Activated T-cell treated with anti-CD3 and anti-CD28 coated beads for 1 hour (primary cell): Measurements from ENCODE around the gene UQCR11.
A peak's percentile ranks its signal among the peaks of the same experiment; 100 is the strongest.
"Not testable (repeated sequence)": the region's sequence is repeated elsewhere in the genome, so short reads cannot be mapped to it uniquely, and the experiment has no call there.

Experiments used
- DNase-seq: peaks from one replicate; pipeline ENCODE4 v3.0.0-alpha.2; 2020; ENCODE audit warnings: low read depth

The UQCR11 gene

DNA sequence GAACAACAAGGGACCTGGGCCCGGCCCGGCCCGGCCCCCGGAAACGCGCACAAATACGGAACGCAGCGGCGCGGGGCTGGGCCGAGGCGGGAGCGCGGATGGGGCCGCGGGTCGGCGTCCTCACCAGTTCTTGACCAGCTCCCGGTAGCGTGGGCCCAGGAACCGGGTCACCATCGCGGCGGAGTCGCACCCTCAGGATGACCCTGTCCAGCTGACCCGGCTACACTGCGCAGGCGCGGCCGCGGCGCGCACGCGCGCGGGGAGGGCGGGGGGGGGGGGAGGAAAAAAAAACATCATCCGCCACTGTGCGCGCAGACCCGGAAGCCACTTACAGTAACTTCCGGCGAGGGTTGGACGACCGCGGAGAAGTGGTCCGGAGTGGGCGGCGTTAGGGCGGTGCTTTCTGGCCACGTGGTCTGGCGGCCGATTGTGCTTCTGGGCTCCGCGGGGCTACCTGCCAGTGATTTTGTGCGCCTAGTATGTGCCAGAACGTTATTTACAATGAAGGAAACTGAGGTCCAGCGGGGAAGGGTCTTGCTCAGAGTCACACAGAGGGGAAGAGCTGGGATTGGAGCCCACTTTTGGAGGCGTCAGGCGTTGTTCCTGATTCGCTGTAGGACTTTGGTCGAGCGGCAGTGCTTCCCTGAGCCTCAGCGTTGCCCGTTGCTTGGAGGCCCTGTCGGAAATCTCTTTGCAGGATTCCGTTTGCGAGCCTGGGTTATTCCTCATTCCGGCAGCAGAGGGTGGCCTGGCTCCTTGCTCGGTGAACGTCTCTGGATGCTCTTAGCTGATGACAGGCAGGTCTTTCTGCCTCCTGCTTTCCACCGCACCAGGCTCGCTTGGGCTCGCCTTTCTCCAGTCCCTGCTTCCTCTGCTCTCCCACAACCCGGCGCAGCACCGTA, at the start of gene UQCR11:
Gene UQCR11, minus strand, starts transcription at position 227 of the 902 bp plus-strand sequence. Its CDS starts 53 bp downstream, at position 174.
- peak; percentile 87 for DNase-seq

GRCh38 chr19:1654178-1654792, 49.0 kb upstream of the UQCR11 start:
- DNase-seq: no peak

- DNase-seq: no peak
These were observed 48.0 kb upstream of the UQCR11 start for GRCh38 chr19:1653300-1653628.

DNA sequence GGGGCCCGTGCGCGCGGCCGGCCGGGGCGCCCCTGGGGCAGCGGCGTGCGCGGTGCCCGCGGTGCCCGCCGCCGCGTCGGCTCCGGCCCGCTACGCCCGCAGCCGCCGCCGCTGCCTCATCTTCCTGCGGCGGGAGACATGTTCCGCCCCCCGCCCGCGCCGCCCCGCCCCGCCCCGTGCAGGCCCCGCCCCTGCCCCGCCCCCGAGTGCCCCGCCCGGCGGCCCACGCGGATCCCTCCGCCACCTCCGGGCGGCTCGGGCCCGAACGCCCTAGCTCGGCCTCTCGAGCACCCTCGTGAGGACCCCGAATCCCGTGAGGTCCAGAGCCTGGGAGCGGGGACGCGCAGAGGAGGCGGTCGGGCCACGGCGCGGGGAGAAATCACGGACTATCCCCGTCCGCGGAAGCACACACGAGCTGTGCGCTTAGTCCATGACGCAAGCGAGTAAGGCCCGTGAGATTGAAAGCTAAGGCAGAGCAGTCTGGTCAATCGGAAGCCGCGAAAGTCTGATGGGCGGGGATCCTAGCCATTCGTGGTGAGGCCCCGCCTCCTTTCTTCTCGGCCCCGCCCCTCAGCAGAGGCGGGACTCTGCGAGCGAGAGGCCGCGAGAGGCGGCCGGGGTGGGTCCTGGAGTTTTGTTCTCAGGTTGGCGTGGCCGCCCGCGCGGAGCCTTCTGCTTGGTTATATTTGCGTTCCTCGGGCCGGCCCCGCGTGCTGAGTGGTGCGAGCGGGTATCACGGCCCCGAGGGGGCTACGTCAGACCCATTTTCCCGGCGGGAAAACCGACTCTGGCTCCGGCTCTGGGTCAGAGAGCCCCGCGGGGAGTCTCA, 47.4 kb upstream of the UQCR11 start, which contains the start of gene TCF3:
Gene TCF3, minus strand, starts transcription at position 145 of the 829 bp plus-strand sequence. CDS start 2,367 bp downstream, outside the sequence.
- DNase-seq: peak; percentile 98

GRCh38 chr19:1651568-1652291, 46.5 kb upstream of the UQCR11 start:
- peak; percentile 35 for DNase-seq

DNA sequence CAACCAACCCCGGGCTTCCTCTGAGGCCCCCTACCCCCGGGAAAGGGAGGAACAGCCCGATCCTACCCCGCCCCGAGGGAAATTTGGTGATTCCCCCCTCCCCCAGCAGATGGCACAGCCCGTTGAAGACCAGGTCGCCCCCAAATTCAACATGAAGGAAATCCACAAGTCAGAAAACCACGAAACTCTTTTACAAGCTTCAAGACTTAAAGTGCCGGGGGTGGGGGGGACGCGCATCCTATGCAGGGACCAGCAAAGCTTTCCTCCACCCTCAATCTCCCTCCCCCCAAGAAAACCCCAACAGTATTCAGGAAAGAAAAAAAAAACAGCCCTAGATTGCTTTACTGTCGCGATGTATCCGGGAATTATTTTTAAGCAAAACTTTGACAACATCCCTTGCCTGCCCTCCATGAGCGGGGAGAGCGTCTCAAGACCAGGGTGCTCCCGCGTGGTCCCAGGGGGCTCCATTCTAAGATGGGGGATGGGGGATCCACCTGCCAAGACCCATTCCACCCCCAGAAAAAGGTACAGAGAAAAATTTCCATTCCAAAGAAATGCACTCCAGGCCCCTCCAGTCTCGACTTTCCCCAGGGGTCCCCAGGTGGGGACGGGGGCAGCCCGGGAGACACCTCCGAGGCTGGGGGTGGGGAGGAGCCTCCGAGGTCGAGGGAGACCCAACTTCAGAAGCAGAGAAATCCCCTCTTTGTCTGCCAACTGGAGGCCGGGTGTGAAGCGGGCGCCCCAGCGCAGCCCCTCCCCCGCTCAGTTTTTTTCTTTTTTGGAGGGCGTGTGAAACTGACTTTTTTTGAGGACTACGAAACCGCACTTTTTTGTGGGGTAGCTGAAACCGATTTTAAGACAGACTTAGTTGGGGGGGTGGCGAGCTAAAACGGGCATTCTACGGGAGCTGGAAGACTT, 45.6 kb upstream of the UQCR11 start:
- DNase-seq: peak; percentile 36

- DNase-seq: no peak
These were observed 44.7 kb upstream of the UQCR11 start for GRCh38 chr19:1649706-1650649.

- no peak for DNase-seq
These were observed 43.8 kb upstream of the UQCR11 start for GRCh38 chr19:1648920-1649541.

DNA sequence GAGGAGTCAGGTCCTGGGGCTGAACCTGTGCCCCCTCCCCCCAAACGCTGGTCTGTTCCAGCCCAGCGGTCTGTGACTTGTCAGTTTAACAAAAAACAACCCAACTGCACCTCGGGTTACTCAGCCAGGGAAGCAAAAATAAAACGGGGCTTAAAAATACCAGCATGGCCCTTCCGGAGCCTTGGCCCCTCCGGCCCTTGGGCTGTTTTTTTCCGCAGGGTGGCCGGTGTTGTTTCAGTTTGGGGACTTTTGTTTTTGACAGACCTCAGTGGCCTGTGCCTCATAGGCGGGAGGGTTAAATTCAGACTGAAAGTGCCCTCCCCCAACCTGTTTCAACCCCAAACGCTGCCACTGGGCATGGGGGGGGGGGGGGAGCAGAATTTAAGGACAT, 43.2 kb upstream of the UQCR11 start:
- DNase-seq: no peak

GRCh38 chr19:1647501-1648458, 42.5 kb upstream of the UQCR11 start:
- DNase-seq: no peak

DNA sequence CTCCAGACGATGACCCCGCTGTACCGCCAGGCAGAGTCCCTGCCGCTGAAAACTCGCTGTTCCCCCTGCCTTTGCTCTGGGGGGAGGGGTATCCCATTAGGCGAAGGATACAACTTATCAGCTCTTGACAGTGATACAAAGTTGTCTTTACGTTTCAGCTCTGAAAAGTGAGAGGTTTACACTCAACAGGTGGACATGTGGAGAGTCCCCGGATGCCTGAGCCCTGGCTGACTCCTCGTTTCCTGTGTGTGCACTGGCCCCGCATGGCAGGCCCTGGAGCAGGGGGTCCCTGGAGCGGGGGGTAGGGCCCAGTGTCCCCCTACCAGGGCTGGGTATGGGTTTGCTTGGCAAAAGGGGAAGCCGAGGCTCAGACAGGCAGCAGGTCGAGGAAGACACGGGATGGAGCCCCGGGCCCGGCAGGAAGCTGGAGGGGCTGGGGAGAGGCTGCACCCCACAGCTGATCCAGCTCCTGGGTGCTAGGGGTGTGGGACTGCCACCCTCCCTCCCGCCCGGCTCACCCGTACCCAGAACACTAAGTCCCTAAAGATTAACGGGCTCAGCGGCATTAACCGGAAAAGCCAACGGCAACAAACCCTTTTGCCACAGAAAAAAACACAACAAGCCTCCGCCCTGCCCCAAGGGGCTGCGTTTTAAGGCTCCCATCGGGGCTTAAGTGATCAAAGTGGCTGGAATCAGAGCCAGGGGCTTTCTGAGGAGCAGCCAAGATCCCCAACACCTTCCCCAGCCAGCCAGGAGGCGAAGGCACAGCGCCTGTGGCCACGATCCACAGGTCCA, 41.6 kb upstream of the UQCR11 start:
- DNase-seq: no peak

DNA sequence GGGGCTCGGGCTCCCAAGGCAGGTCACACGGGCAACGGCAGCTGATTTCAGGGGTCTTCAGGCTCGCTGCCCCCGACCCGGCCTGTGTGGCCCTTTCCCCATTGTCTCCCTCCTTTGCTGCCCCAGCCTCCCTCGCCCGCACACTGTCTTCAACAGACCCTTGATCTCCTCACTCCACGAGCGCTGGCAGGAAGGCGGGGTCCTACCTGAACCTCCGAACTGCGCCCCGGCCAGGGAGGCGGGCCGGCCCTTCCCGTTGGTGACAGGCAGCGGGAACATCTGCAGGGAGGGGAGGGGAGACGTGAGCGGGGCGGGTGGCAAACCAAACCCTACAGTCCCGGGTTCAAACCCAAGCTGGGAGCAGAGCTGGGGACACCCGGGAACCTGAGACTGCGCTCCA, 40.9 kb upstream of the UQCR11 start:
- no peak for DNase-seq

GRCh38 chr19:1645299-1645698, 40.0 kb upstream of the UQCR11 start:
- no peak for DNase-seq

DNA sequence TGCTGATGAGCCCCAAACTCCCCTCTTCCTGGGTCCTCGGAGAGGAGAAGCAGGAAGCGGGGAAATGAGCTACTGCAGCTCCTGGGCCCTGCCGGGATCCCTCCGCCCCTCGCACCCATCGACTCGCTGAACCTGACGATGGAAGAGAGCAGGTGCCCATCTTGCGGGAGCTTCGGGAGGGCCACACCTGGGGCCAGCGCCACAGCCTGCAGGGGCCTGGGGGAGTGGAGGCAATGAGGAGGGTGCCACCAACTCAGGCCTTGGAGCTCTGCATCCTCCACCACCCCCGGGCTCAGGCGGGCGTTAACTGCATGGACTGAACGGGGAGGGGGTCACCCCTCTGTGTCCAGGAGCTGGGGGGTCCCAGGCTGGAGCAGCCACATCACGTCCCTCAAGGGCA, 38.8 kb upstream of the UQCR11 start:
- DNase-seq: no peak

- DNase-seq: not testable (repeated sequence)
These were observed 35.7 kb upstream of the UQCR11 start for GRCh38 chr19:1640893-1641448.

GRCh38 chr19:1636325-1637236, 31.3 kb upstream of the UQCR11 start:
- DNase-seq: no peak
